Glutamatergic neuron (in vitro differentiated cells): Measurements from ENCODE around the gene PDE6A. TPM values are rescaled to one million over a fixed set of nuclear protein-coding genes. Genes with fewer than 3 reads are reported as not detected.

ENCODE experiments used
- DNase-seq: peaks from one replicate; pipeline ENCODE4 v3.0.0; 2022
- H3K27ac Mint-ChIP-seq: one replicate; pipeline ENCODE4 v1.8.0; 2020; ENCODE audit warnings: mild to moderate bottlenecking, mixed read lengths, inconsistent platforms; ENCODE audit not compliant: unreplicated experiment
- H3K27me3 Mint-ChIP-seq: one replicate; pipeline ENCODE4 v1.8.0; 2020; ENCODE audit warnings: mild to moderate bottlenecking, moderate library complexity, mixed read lengths, inconsistent platforms; ENCODE audit not compliant: unreplicated experiment
- H3K36me3 Mint-ChIP-seq: one replicate; pipeline ENCODE4 v1.8.0; 2020; ENCODE audit warnings: mild to moderate bottlenecking, mixed read lengths, inconsistent platforms; ENCODE audit not compliant: unreplicated experiment
- H3K4me1 Mint-ChIP-seq: one replicate; pipeline ENCODE4 v1.8.0; 2020; ENCODE audit warnings: mild to moderate bottlenecking, low read depth, mixed read lengths, inconsistent platforms; ENCODE audit not compliant: unreplicated experiment
- H3K4me3 Mint-ChIP-seq: one replicate; pipeline ENCODE4 v1.8.0; 2020; ENCODE audit warnings: mild to moderate bottlenecking, mixed read lengths, inconsistent platforms; ENCODE audit not compliant: unreplicated experiment
- H3K9me3 Mint-ChIP-seq: one replicate; pipeline ENCODE4 v1.8.0; 2020; ENCODE audit warnings: mild to moderate bottlenecking, moderate library complexity, mixed read lengths, inconsistent platforms; ENCODE audit not compliant: unreplicated experiment
- CTCF ChIP-seq: fragments of 200-600 bp; sonication (generic); IDR thresholded peaks from one replicate; pipeline ENCODE4 v1.5.0; 2021; ENCODE audit not compliant: partially characterized antibody, unreplicated experiment
- total RNA-seq: library from RNA; stranded (reverse); fragmentation: NEBNext Ultra II Directional; extraction: Animal tissue kit (Norgen Biotek cat#: 25700); gene quantifications from one replicate; pipeline ENCODE4 v1.2.1, GENCODE V29; 2021; ENCODE audit not compliant: unreplicated experiment

Gene PDE6A
- total RNA-seq, 1 donor from 2014 or later: not detected

GRCh38 chr5:149935431-149935901, 9.1 kb downstream of the PDE6A start:
- Mint-ChIP-seq H3K4me1 (no peaks in the 10 kb centered on the region), H3K27ac (no peak overlapping the region), H3K27me3 (peaks cover 4% of the 10 kb centered on the region), H3K9me3 (no peaks in the 10 kb centered on the region), H3K36me3 (no peaks in the 10 kb centered on the region), H3K4me3 (no peak overlapping the region)
- no peak for TF ChIP-seq CTCF
- no peak for DNase-seq

- no peak for DNase-seq
- Mint-ChIP-seq H3K27me3 (peaks cover 4% of the 10 kb centered on the region), H3K9me3 (no peaks in the 10 kb centered on the region), H3K4me3 (no peak overlapping the region), H3K27ac (no peak overlapping the region), H3K36me3 (no peaks in the 10 kb centered on the region), H3K4me1 (no peaks in the 10 kb centered on the region)
- TF ChIP-seq CTCF: peak; percentile 17
These were observed 11.9 kb downstream of the PDE6A start for GRCh38 chr5:149932445-149933350.

GRCh38 chr5:149931992-149932436, 12.6 kb downstream of the PDE6A start:
- TF ChIP-seq CTCF: no peak
- Mint-ChIP-seq H3K9me3 (no peaks in the 10 kb centered on the region), H3K27me3 (peaks cover 3% of the 10 kb centered on the region), H3K4me3 (no peak overlapping the region), H3K4me1 (no peaks in the 10 kb centered on the region), H3K27ac (no peak overlapping the region), H3K36me3 (no peaks in the 10 kb centered on the region)
- DNase-seq: no peak

- Mint-ChIP-seq H3K9me3 (no peaks in the 10 kb centered on the region), H3K4me3 (no peak overlapping the region), H3K27me3 (no peaks in the 10 kb centered on the region), H3K36me3 (no peaks in the 10 kb centered on the region), H3K27ac (no peak overlapping the region), H3K4me1 (no peaks in the 10 kb centered on the region)
- no peak for TF ChIP-seq CTCF
- no peak for DNase-seq
These were observed 13.6 kb downstream of the PDE6A start for GRCh38 chr5:149930749-149931574.
